ENCODE results near the gene LEMD1. TPM values are rescaled to one million over a fixed set of nuclear protein-coding genes. Genes with fewer than 3 reads are reported as not detected.

Gene LEMD1
- total RNA-seq, 1 donor from 2014 or later, result not detected

GRCh38 chr1:205350124-205350523, 71.7 kb downstream of the LEMD1 start:
- Mint-ChIP-seq H3K27me3 (ENCODE audit: low read depth) (peaks cover 2% of the 10 kb centered on the region), H3K9me3 (ENCODE audit: low read depth) (no peaks in the 10 kb centered on the region)

DNA sequence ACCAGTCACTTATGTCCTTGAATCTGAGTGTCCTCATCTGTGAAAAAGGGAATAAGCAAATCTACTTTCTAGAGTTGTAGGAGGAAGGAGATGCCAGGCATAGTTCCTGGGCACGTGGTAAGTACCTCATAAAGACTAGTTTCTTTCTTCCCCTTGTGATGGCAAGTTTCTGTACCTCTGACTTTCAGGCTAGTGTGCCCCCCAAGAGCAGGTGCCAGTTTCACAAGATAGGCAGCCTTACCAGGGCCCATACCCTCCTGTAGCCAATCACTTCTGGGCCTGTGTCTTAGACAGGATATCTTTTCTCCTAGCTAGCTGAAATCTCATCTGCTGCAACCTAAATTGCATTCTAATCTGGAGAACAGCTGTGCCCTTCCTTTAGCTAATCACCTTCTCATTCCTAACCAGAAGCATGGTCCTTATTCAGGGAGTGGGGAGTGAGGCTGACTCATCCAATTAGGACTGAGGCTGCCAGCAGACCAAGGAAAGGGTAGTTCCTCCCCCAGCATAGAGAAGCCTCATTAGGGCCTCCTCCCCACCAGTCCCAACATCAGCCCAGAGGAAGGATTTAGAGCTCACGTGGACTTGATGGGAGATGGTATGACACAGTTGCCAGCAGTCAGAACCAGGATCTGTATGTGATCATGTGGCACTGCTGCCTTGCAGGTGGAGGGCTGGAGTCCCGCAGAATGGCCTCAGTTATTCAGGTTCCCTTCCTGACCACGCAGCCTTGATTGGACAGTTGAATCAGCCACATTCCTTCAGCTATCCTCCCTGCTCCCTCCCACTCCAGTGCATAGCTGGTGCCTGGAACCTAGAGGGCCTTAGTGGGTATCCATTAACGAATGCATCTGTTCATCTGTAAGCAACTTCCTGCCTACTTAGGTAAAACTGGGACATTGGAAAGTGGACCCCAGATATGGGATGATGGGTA, 73.0 kb downstream of the LEMD1 start:
- peaks cover 17% of the 10 kb centered on the region for H3K4me1 Mint-ChIP-seq (ENCODE audit: low read depth)
- no peaks in the 10 kb centered on the region for H3K36me3 Mint-ChIP-seq (ENCODE audit: low read depth)
- no peak overlapping the region for H3K27ac Mint-ChIP-seq (ENCODE audit: unreplicated experiment)
- DNase-seq (ENCODE audit: low spot score), result no peak
- H3K27me3 Mint-ChIP-seq (ENCODE audit: low read depth), result peaks cover 10% of the 10 kb centered on the region
- H3K9me3 Mint-ChIP-seq (ENCODE audit: low read depth), result no peaks in the 10 kb centered on the region
- TF ChIP-seq, protein P1, sequence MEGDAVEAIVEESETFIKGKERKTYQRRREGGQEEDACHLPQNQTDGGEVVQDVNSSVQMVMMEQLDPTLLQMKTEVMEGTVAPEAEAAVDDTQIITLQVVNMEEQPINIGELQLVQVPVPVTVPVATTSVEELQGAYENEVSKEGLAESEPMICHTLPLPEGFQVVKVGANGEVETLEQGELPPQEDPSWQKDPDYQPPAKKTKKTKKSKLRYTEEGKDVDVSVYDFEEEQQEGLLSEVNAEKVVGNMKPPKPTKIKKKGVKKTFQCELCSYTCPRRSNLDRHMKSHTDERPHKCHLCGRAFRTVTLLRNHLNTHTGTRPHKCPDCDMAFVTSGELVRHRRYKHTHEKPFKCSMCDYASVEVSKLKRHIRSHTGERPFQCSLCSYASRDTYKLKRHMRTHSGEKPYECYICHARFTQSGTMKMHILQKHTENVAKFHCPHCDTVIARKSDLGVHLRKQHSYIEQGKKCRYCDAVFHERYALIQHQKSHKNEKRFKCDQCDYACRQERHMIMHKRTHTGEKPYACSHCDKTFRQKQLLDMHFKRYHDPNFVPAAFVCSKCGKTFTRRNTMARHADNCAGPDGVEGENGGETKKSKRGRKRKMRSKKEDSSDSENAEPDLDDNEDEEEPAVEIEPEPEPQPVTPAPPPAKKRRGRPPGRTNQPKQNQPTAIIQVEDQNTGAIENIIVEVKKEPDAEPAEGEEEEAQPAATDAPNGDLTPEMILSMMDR (IDR thresholded peaks at IDR 0.05), result no peak
- H3K4me3 Mint-ChIP-seq (ENCODE audit: unreplicated experiment), result no peak overlapping the region

More at GRCh38 chr1:205350124-205350523, 71.7 kb downstream of the LEMD1 start:
- no peak for DNase-seq (ENCODE audit: low spot score)
- H3K27ac Mint-ChIP-seq (ENCODE audit: unreplicated experiment), result no peak overlapping the region
- peaks cover 16% of the 10 kb centered on the region for H3K4me1 Mint-ChIP-seq (ENCODE audit: low read depth)
- TF ChIP-seq, protein P1 (IDR thresholded peaks at IDR 0.05), result no peak
- H3K4me3 Mint-ChIP-seq (ENCODE audit: unreplicated experiment), result no peak overlapping the region
- no peaks in the 10 kb centered on the region for H3K36me3 Mint-ChIP-seq (ENCODE audit: low read depth)

DNA sequence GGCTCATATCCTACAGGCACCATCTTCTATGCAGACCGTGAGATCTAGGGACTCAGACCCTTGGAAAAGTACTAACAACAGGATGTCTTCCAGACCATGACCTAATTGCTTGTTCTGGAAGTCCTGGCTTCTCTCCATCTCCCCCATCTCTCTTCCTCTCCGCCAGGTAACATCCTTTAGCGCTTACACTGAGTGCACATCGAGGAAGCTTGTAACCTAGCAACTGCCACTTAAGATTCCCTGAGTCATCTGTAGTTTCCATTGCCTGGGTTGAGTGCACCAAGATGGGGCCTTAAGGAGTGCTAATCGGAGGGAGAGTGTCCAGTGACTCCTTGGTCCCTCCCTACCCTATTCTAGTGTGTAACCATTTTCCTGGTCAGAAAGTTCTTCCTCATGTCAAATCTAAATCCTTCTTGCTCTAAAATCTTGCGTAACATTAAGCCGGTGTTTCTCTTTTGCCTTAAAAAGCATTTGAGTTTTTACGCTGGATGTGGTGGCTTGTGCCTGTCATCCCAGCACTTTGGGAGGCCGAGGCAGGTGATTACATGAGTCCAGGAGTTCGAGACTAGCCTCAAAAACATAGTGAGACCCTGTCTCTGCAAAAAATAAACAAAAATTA, 74.8 kb downstream of the LEMD1 start:
- Mint-ChIP-seq H3K4me3 (ENCODE audit: unreplicated experiment) (no peak overlapping the region), H3K27ac (ENCODE audit: unreplicated experiment) (no peak overlapping the region), H3K4me1 (ENCODE audit: low read depth) (peaks cover 12% of the 10 kb centered on the region), H3K27me3 (ENCODE audit: low read depth) (peaks cover 10% of the 10 kb centered on the region), H3K36me3 (ENCODE audit: low read depth) (no peaks in the 10 kb centered on the region), H3K9me3 (ENCODE audit: low read depth) (no peaks in the 10 kb centered on the region)
- TF ChIP-seq, protein P1 (IDR thresholded peaks at IDR 0.05), result no peak
- no peak for DNase-seq (ENCODE audit: low spot score)

DNA sequence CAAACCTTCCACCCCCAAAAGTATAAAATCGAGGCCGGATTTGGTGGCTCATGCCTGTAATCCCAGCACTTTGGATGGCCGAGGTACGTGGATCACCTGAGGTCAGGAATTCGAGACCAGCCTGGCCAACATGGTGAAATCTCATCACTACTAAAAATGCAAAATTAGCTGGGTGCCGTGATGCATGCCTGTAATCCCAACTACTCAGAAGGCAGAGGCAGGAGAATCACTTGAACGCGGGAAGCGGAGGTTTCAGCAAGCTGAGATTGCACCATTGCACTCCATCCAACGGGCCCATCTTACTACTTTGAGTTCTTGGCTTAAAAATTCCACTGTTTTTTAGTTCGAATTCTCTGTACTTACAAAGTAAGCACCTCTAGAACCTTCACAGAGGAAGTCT, 76.1 kb downstream of the LEMD1 start:
- H3K27me3 Mint-ChIP-seq (ENCODE audit: low read depth), result peaks cover 10% of the 10 kb centered on the region
- H3K36me3 Mint-ChIP-seq (ENCODE audit: low read depth), result no peaks in the 10 kb centered on the region
- no peak overlapping the region for H3K4me3 Mint-ChIP-seq (ENCODE audit: unreplicated experiment)
- no peak overlapping the region for H3K27ac Mint-ChIP-seq (ENCODE audit: unreplicated experiment)
- no peak for DNase-seq (ENCODE audit: low spot score)
- peaks cover 11% of the 10 kb centered on the region for H3K4me1 Mint-ChIP-seq (ENCODE audit: low read depth)
- no peaks in the 10 kb centered on the region for H3K9me3 Mint-ChIP-seq (ENCODE audit: low read depth)
- TF ChIP-seq, protein P1 (IDR thresholded peaks at IDR 0.05), result no peak

- TF ChIP-seq, protein P1 (IDR thresholded peaks at IDR 0.05), result no peak
- H3K9me3 Mint-ChIP-seq (ENCODE audit: low read depth), result no peaks in the 10 kb centered on the region
- H3K4me3 Mint-ChIP-seq (ENCODE audit: unreplicated experiment), result peak overlapping the region; percentile 59
- no peak for DNase-seq (ENCODE audit: low spot score)
- peaks cover 11% of the 10 kb centered on the region for H3K4me1 Mint-ChIP-seq (ENCODE audit: low read depth)
- no peak overlapping the region for H3K27ac Mint-ChIP-seq (ENCODE audit: unreplicated experiment)
- no peaks in the 10 kb centered on the region for H3K36me3 Mint-ChIP-seq (ENCODE audit: low read depth)
- peaks cover 10% of the 10 kb centered on the region for H3K27me3 Mint-ChIP-seq (ENCODE audit: low read depth)
These were observed 77.6 kb downstream of the LEMD1 start for GRCh38 chr1:205344066-205344928.

Data from chondrocyte (in vitro differentiated cells).